K562 (cell line): Measurements from ENCODE around the gene NIPBL. TPM values are rescaled to one million over a fixed set of nuclear protein-coding genes. Genes with fewer than 3 reads are reported as not detected.

ENCODE experiments used
- BRCA1 ChIP-seq, 2 experiments: fragments of 450-650 bp in 1 of 2; sonication (generic) in 1 of 2; formaldehyde crosslinking in 1 of 2; IDR thresholded peaks; 2 replicates each; pipeline versions ENCODE4 v1.5.0 to v1.6.1; 2017 to 2020; ENCODE audit warnings: mild to moderate bottlenecking in 1 of 2, missing genetic modification reagents in 1 of 2
- ELF2 ChIP-seq: fragments of 250-450 bp; sonication (Bioruptor Pico); IDR thresholded peaks from 2 replicates; pipeline ENCODE4 v1.5.0; 2021; ENCODE audit warnings: mild to moderate bottlenecking
- MIER1 ChIP-seq: fragments of 450-650 bp; IDR thresholded peaks from 2 replicates; pipeline ENCODE4 v1.6.1; 2016; ENCODE audit warnings: antibody characterized with exemption, mild to moderate bottlenecking, low read depth
- MXI1 ChIP-seq: IDR thresholded peaks from 2 replicates; pipeline ENCODE4 v1.6.1; 2011; ENCODE audit warnings: low read depth, mild to moderate bottlenecking, improper control_type of control experiment, low read length
- SLC30A9 ChIP-seq: fragments of 250-450 bp; sonication (Bioruptor Pico); IDR thresholded peaks from 2 replicates; pipeline ENCODE4 v1.8.0; 2022; ENCODE audit warnings: mild to moderate bottlenecking, moderate library complexity
- SMARCE1 ChIP-seq: fragments of 450-650 bp; IDR thresholded peaks from 2 replicates; pipeline ENCODE4 v1.7.1; 2016; ENCODE audit warnings: mild to moderate bottlenecking
- SMC3 ChIP-seq: conservative IDR thresholded peaks from 2 replicates; pipeline ENCODE4 v1.6.1; 2011; ENCODE audit warnings: low read depth, low read length, improper control_type of control experiment; ENCODE audit not compliant: insufficient read depth
- ZKSCAN1 ChIP-seq: fragments of 150-350 bp; IDR thresholded peaks from 2 replicates; pipeline ENCODE4 v1.6.1; 2016; ENCODE audit warnings: low read depth, low read length
- ZNF12 ChIP-seq: sonication (generic); formaldehyde crosslinking; IDR thresholded peaks from 2 replicates; pipeline ENCODE4 v1.4.0; 2020; ENCODE audit warnings: mild to moderate bottlenecking, missing genetic modification reagents
- ZSCAN29 ChIP-seq: fragments of 450-650 bp; IDR thresholded peaks from 2 replicates; pipeline ENCODE4 v1.6.1; 2017
- polyA plus RNA-seq, 8 experiments: library from polyadenylated mRNA; depleted of rRNA in 4 of 8; stranded (reverse) in 5 of 8; unstranded in 3 of 8; fragments of >200 nt; fragmentation: Nextera tagmentation in 2 of 8; fragmentation: Illumina TruSeq in 1 of 8; extraction: Ambion mirVana in 2 of 8; extraction: Trizol in 1 of 8; gene quantifications; 2 replicates each; pipeline versions ENCODE4 v1.2.1 to v1.2.3, GENCODE V29; 2011 to 2014; ENCODE audit warnings: inconsistent platforms in 1 of 8, missing spikeins in 1 of 8
- total RNA-seq, 7 experiments: library from RNA; depleted of rRNA in 6 of 7; stranded (reverse); fragments of >200 nt in 6 of 7; fragmentation: Illumina TruSeq in 2 of 7; extraction: Trizol in 2 of 7; gene quantifications; 2 replicates each; pipeline versions ENCODE4 v1.2.1 to v1.2.3, GENCODE V29; 2011 to 2021; ENCODE audit warnings: low replicate concordance in 1 of 7
- TF ChIP-seq, protein P1 (sequence below): sonication (generic); formaldehyde crosslinking; IDR thresholded peaks from 2 replicates; pipeline ENCODE4 v1.8.0; 2022; ENCODE audit warnings: missing genetic modification reagents, mild to moderate bottlenecking, borderline replicate concordance
- TF ChIP-seq, protein P2 (sequence below): fragments of 250-450 bp; sonication (Bioruptor Pico); IDR thresholded peaks from 2 replicates; pipeline ENCODE4 v1.5.0; 2020; ENCODE audit warnings: mild to moderate bottlenecking
- TF ChIP-seq, protein P3 (sequence below): sonication (generic); formaldehyde crosslinking; IDR thresholded peaks from 2 replicates; pipeline ENCODE4 v1.8.0; 2023; ENCODE audit warnings: missing genetic modification reagents, mild to moderate bottlenecking, borderline replicate concordance
- TF ChIP-seq, protein P4 (sequence below): fragments of 250-450 bp; sonication (Bioruptor Pico); IDR thresholded peaks from 2 replicates; pipeline ENCODE4 v1.8.0; 2022; ENCODE audit warnings: inconsistent platforms, mild to moderate bottlenecking, moderate library complexity, borderline replicate concordance
- TF ChIP-seq, protein P5 (sequence below): fragments of 200-800 bp; sonication (Bioruptor generic); IDR thresholded peaks from 2 replicates; pipeline ENCODE4 v1.6.1; 2017; ENCODE audit warnings: missing genetic modification characterization, missing compliant biosample characterization

Gene NIPBL
- total and polyA plus RNA-seq, 9 of the 15 experiments (the other 6 are each of a cell fraction or from before 2014, with no cell fraction given) = 12.9 to 56.7 (median 38.9) TPM

DNA sequence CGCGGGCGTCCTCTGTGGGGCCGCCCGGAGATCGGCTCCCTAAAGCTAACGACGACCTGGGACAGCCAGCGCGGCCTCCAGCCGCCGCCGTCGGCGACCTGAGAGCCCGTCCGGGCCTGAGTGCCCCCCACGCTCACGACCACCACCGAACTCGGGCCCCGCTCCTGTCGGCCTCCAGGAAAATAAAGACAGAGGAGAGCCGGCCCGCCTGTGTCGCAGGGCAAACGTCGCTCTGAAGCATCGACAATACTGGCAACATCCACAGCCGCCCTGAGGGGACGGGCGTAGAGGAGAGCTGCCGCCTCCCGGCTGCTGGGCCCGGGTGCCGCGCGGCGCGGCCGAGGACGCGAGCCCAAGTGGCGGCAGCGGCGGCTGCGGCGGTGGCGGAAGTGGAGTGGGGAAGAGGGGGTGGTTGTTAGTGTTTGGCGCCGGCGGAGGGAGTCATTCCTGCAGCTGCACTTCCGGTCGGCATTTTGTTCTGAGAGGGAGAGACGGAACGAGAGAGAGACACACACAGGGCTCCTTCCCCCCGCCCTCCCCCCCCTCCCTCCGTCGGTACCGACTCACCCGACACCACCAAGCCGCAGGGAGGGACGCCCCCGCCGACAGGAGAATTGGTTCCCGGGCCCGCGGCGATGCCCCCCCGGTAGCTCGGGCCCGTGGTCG, at the start of gene NIPBL (continued):
- TF ChIP-seq, protein P1, sequence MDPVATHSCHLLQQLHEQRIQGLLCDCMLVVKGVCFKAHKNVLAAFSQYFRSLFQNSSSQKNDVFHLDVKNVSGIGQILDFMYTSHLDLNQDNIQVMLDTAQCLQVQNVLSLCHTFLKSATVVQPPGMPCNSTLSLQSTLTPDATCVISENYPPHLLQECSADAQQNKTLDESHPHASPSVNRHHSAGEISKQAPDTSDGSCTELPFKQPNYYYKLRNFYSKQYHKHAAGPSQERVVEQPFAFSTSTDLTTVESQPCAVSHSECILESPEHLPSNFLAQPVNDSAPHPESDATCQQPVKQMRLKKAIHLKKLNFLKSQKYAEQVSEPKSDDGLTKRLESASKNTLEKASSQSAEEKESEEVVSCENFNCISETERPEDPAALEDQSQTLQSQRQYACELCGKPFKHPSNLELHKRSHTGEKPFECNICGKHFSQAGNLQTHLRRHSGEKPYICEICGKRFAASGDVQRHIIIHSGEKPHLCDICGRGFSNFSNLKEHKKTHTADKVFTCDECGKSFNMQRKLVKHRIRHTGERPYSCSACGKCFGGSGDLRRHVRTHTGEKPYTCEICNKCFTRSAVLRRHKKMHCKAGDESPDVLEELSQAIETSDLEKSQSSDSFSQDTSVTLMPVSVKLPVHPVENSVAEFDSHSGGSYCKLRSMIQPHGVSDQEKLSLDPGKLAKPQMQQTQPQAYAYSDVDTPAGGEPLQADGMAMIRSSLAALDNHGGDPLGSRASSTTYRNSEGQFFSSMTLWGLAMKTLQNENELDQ (CRISPR knock-in tag) = no peak
- no peak for TF ChIP-seq MIER1
- TF ChIP-seq, protein P2, sequence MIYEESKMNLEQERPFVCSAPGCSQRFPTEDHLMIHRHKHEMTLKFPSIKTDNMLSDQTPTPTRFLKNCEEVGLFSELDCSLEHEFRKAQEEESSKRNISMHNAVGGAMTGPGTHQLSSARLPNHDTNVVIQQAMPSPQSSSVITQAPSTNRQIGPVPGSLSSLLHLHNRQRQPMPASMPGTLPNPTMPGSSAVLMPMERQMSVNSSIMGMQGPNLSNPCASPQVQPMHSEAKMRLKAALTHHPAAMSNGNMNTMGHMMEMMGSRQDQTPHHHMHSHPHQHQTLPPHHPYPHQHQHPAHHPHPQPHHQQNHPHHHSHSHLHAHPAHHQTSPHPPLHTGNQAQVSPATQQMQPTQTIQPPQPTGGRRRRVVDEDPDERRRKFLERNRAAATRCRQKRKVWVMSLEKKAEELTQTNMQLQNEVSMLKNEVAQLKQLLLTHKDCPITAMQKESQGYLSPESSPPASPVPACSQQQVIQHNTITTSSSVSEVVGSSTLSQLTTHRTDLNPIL (CRISPR knock-in tag) = no peak
- TF ChIP-seq, protein P3, sequence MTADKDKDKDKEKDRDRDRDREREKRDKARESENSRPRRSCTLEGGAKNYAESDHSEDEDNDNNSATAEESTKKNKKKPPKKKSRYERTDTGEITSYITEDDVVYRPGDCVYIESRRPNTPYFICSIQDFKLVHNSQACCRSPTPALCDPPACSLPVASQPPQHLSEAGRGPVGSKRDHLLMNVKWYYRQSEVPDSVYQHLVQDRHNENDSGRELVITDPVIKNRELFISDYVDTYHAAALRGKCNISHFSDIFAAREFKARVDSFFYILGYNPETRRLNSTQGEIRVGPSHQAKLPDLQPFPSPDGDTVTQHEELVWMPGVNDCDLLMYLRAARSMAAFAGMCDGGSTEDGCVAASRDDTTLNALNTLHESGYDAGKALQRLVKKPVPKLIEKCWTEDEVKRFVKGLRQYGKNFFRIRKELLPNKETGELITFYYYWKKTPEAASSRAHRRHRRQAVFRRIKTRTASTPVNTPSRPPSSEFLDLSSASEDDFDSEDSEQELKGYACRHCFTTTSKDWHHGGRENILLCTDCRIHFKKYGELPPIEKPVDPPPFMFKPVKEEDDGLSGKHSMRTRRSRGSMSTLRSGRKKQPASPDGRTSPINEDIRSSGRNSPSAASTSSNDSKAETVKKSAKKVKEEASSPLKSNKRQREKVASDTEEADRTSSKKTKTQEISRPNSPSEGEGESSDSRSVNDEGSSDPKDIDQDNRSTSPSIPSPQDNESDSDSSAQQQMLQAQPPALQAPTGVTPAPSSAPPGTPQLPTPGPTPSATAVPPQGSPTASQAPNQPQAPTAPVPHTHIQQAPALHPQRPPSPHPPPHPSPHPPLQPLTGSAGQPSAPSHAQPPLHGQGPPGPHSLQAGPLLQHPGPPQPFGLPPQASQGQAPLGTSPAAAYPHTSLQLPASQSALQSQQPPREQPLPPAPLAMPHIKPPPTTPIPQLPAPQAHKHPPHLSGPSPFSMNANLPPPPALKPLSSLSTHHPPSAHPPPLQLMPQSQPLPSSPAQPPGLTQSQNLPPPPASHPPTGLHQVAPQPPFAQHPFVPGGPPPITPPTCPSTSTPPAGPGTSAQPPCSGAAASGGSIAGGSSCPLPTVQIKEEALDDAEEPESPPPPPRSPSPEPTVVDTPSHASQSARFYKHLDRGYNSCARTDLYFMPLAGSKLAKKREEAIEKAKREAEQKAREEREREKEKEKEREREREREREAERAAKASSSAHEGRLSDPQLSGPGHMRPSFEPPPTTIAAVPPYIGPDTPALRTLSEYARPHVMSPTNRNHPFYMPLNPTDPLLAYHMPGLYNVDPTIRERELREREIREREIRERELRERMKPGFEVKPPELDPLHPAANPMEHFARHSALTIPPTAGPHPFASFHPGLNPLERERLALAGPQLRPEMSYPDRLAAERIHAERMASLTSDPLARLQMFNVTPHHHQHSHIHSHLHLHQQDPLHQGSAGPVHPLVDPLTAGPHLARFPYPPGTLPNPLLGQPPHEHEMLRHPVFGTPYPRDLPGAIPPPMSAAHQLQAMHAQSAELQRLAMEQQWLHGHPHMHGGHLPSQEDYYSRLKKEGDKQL (CRISPR knock-in tag) = no peak
- TF ChIP-seq ELF2 (CRISPR knock-in tag) = no peak
- 0 out of 2 replicates have a peak, but pooled peaks have one; percentile 5 for TF ChIP-seq SMARCE1
- TF ChIP-seq SLC30A9 (CRISPR knock-in tag) = no peak
- 0 out of 2 replicates have a peak, but pooled peaks have one; percentile 10 for TF ChIP-seq SMC3
- TF ChIP-seq, protein P4, sequence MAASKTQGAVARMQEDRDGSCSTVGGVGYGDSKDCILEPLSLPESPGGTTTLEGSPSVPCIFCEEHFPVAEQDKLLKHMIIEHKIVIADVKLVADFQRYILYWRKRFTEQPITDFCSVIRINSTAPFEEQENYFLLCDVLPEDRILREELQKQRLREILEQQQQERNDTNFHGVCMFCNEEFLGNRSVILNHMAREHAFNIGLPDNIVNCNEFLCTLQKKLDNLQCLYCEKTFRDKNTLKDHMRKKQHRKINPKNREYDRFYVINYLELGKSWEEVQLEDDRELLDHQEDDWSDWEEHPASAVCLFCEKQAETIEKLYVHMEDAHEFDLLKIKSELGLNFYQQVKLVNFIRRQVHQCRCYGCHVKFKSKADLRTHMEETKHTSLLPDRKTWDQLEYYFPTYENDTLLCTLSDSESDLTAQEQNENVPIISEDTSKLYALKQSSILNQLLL (CRISPR knock-in tag) = no peak
- TF ChIP-seq, protein P5, sequence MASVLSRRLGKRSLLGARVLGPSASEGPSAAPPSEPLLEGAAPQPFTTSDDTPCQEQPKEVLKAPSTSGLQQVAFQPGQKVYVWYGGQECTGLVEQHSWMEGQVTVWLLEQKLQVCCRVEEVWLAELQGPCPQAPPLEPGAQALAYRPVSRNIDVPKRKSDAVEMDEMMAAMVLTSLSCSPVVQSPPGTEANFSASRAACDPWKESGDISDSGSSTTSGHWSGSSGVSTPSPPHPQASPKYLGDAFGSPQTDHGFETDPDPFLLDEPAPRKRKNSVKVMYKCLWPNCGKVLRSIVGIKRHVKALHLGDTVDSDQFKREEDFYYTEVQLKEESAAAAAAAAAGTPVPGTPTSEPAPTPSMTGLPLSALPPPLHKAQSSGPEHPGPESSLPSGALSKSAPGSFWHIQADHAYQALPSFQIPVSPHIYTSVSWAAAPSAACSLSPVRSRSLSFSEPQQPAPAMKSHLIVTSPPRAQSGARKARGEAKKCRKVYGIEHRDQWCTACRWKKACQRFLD (CRISPR knock-in tag) = no peak; the same call in 1 of the 2 replicates
- 0 out of 2 replicates have a peak, but pooled peaks have one; percentile 51 for TF ChIP-seq ZKSCAN1
- no peak for TF ChIP-seq ZNF12 (CRISPR knock-in tag)
- TF ChIP-seq BRCA1 (IDR thresholded peaks at IDR 0.05) = no peak
- TF ChIP-seq BRCA1 (CRISPR knock-in tag; IDR thresholded peaks at IDR 0.05) = no peak
- TF ChIP-seq ZSCAN29 = 0 out of 2 replicates have a peak, but pooled peaks have one; percentile 50
- TF ChIP-seq MXI1 = no peak
